ENCODE results near the gene AZU1. TPM values are rescaled to one million over a fixed set of nuclear protein-coding genes. Genes with fewer than 3 reads are reported as not detected.

The AZU1 gene
- total RNA-seq, 1 experiment from 2014 or later: not detected

DNA sequence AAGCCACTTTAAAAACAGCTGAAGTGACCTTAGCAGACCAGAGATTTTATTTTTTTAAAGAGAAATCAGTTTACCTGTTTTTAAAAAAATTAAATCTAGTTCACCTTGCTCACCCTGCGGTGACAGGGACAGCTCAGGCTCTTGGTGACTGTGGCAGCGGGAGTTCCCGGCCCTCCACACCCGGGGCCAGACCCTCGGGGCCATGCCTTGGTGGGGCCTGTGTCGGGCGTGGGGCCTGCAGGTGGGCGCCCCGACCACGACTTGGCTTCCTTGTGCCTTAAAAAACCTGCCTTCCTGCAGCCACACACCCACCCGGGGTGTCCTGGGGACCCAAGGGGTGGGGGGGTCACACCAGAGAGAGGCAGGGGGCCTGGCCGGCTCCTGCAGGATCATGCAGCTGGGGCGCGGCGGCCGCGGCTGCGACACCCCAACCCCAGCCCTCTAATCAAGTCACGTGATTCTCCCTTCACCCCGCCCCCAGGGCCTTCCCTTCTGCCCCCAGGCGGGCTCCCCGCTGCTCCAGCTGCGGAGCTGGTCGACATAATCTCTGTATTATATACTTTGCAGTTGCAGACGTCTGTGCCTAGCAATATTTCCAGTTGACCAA, 16.7 kb upstream of the AZU1 start:
- Histone ChIP-seq H3K4me1 (ENCODE audit: insufficient read depth, low read length) (no peaks in the 10 kb centered on the region), H2AFZ (ENCODE audit: low read length) (no peak overlapping the region), H3F3A (ENCODE audit: low read length, unreplicated experiment) (no peaks in the 10 kb centered on the region), H3K4me3 (ENCODE audit: low read length) (no peak overlapping the region), H3K9me3 (ENCODE audit: low read length) (no peaks in the 10 kb centered on the region), H3K79me2 (ENCODE audit: low read length) (peaks cover 21% of the 10 kb centered on the region), H3K9me2 (replicated peaks; ENCODE audit: low read length) (no peaks in the 10 kb centered on the region), H4K20me1 (ENCODE audit: low read length) (peaks cover 23% of the 10 kb centered on the region), H3K4me2 (ENCODE audit: low read length) (no peak overlapping the region), H3K36me3 (ENCODE audit: low read depth, low read length) (peaks cover 39% of the 10 kb centered on the region), H3K27ac (ENCODE audit: low read length) (no peak overlapping the region), H3K27me3 (ENCODE audit: low read length) (no peaks in the 10 kb centered on the region), H3K9ac (ENCODE audit: low read length) (no peak overlapping the region)
- no TSS peak for BruUV-seq (replicated peaks)
- DNase-seq: no peak
- ChIA-PET CTCF (no interaction called here), POLR2A (ENCODE audit: unreplicated experiment) (no interaction called here)
- intact Hi-C loops (cut with micrococcal nuclease): no loop called here
- ATAC-seq: no peak
- TF ChIP-seq EZH2phosphoT487 (IDR thresholded peaks at IDR 0.05; ENCODE audit: borderline replicate concordance, low read length) (no peak), EZH2 (IDR thresholded peaks at IDR 0.05; ENCODE audit: low read length, unreplicated experiment) (no peak)
- TF ChIP-seq, protein P1, sequence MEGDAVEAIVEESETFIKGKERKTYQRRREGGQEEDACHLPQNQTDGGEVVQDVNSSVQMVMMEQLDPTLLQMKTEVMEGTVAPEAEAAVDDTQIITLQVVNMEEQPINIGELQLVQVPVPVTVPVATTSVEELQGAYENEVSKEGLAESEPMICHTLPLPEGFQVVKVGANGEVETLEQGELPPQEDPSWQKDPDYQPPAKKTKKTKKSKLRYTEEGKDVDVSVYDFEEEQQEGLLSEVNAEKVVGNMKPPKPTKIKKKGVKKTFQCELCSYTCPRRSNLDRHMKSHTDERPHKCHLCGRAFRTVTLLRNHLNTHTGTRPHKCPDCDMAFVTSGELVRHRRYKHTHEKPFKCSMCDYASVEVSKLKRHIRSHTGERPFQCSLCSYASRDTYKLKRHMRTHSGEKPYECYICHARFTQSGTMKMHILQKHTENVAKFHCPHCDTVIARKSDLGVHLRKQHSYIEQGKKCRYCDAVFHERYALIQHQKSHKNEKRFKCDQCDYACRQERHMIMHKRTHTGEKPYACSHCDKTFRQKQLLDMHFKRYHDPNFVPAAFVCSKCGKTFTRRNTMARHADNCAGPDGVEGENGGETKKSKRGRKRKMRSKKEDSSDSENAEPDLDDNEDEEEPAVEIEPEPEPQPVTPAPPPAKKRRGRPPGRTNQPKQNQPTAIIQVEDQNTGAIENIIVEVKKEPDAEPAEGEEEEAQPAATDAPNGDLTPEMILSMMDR (conservative IDR thresholded peaks at IDR 0.05; ENCODE audit: low read depth, low read length): no peak

DNA sequence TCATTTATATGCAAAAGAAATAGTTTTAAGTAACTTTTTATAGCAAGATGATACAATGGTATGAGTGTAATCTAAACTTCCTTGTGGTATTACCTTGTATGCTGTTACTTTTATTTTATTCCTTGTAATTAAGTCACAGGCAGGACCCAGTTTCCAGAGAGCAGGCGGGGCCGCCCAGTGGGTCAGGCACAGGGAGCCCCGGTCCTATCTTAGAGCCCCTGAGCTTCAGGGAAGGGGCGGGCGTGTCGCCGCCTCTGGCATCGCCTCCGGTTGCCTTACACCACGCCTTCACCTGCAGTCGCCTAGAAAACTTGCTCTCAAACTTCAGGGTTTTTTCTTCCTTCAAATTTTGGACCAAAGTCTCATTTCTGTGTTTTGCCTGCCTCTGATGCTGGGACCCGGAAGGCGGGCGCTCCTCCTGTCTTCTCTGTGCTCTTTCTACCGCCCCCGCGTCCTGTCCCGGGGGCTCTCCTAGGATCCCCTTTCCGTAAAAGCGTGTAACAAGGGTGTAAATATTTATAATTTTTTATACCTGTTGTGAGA, 16.1 kb upstream of the AZU1 start:
- Histone ChIP-seq H3K9me2 (replicated peaks; ENCODE audit: low read length) (no peaks in the 10 kb centered on the region), H3K4me3 (ENCODE audit: low read length) (no peak overlapping the region), H3K79me2 (ENCODE audit: low read length) (peaks cover 15% of the 10 kb centered on the region), H3K4me1 (ENCODE audit: insufficient read depth, low read length) (no peaks in the 10 kb centered on the region), H2AFZ (ENCODE audit: low read length) (no peak overlapping the region), H3K27ac (ENCODE audit: low read length) (no peak overlapping the region), H4K20me1 (ENCODE audit: low read length) (peaks cover 19% of the 10 kb centered on the region), H3K9me3 (ENCODE audit: low read length) (no peaks in the 10 kb centered on the region), H3F3A (ENCODE audit: low read length, unreplicated experiment) (no peaks in the 10 kb centered on the region), H3K36me3 (ENCODE audit: low read depth, low read length) (peaks cover 37% of the 10 kb centered on the region), H3K9ac (ENCODE audit: low read length) (no peak overlapping the region), H3K27me3 (ENCODE audit: low read length) (no peaks in the 10 kb centered on the region), H3K4me2 (ENCODE audit: low read length) (no peak overlapping the region)
- intact Hi-C loops (cut with micrococcal nuclease): no loop called here
- BruUV-seq (replicated peaks): TSS peak; percentile 50
- POLR2A ChIA-PET (ENCODE audit: unreplicated experiment): no interaction called here
- ATAC-seq (no peak; the same call in 1 of the 2 replicates), DNase-seq (no peak)
- TF ChIP-seq EZH2 (IDR thresholded peaks at IDR 0.05; ENCODE audit: low read length, unreplicated experiment) (no peak), EZH2phosphoT487 (IDR thresholded peaks at IDR 0.05; ENCODE audit: borderline replicate concordance, low read length) (no peak)
- TF ChIP-seq, protein P1 (conservative IDR thresholded peaks at IDR 0.05; ENCODE audit: low read depth, low read length): no peak
- CTCF ChIA-PET: no interaction called here

DNA sequence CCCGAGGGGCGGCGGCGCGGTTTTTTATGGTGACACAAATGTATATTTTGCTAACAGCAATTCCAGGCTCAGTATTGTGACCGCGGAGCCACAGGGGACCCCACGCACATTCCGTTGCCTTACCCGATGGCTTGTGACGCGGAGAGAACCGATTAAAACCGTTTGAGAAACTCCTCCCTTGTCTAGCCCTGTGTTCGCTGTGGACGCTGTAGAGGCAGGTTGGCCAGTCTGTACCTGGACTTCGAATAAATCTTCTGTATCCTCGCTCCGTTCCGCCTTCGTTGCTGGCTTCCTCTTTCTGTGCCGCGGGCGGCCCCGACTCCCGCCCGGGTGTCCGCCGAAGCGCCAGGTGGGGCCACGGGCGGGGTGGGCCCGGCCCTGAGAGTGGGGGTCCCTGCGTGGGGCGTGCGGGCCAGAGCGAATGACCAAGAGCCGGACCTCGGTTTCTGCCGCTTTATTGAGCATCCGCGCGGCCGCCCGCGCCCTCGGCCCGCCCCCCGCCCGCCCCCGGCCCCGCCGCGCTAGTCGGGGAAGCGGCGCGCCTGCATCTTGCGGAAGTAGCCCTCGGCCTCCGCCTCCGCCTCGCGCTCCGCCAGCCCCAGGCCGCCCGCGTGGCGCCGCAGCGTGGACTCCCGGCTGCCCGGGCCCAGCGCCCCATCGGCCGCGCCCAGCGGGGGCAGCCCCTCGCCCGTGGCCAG, 15.4 kb upstream of the AZU1 start:
- Histone ChIP-seq H3K27ac (ENCODE audit: low read length) (no peak overlapping the region), H3K4me1 (ENCODE audit: insufficient read depth, low read length) (no peaks in the 10 kb centered on the region), H3K9ac (ENCODE audit: low read length) (no peak overlapping the region), H3K27me3 (ENCODE audit: low read length) (no peaks in the 10 kb centered on the region), H3K9me3 (ENCODE audit: low read length) (no peaks in the 10 kb centered on the region), H3K4me2 (ENCODE audit: low read length) (no peak overlapping the region), H3F3A (ENCODE audit: low read length, unreplicated experiment) (no peaks in the 10 kb centered on the region), H4K20me1 (ENCODE audit: low read length) (peaks cover 12% of the 10 kb centered on the region), H3K4me3 (ENCODE audit: low read length) (no peak overlapping the region), H3K36me3 (ENCODE audit: low read depth, low read length) (peaks cover 31% of the 10 kb centered on the region), H3K9me2 (replicated peaks; ENCODE audit: low read length) (no peaks in the 10 kb centered on the region), H2AFZ (ENCODE audit: low read length) (no peak overlapping the region), H3K79me2 (ENCODE audit: low read length) (peaks cover 9% of the 10 kb centered on the region)
- ChIA-PET CTCF (no interaction called here), POLR2A (ENCODE audit: unreplicated experiment) (no interaction called here)
- DNase-seq: no peak
- ATAC-seq: no peak
- TF ChIP-seq, protein P1 (conservative IDR thresholded peaks at IDR 0.05; ENCODE audit: low read depth, low read length): no peak
- TF ChIP-seq EZH2phosphoT487 (IDR thresholded peaks at IDR 0.05; ENCODE audit: borderline replicate concordance, low read length) (no peak), EZH2 (IDR thresholded peaks at IDR 0.05; ENCODE audit: low read length, unreplicated experiment) (no peak)
- intact Hi-C loops (cut with micrococcal nuclease): no loop called here
- no TSS peak for BruUV-seq (replicated peaks)
